Skin epidermis (tissue), 12 donors: ENCODE results near the gene OR2A1.
"Not testable (repeated sequence)": the region's sequence is repeated elsewhere in the genome, so short reads cannot be mapped to it uniquely, and the experiment has no call there.

Experiments used
- H3K27ac ChIP-seq, 21 experiments: fragments of 200-600 bp; sonication (generic) in 11 of 21; one replicate each; pipeline ENCODE4 v1.5.0; 2020; ENCODE audit warnings: mild to moderate bottlenecking in 3 of 21, inconsistent platforms in 2 of 21, moderate library complexity in 2 of 21
- H3K4me3 ChIP-seq, 7 experiments: fragments of 200-600 bp; sonication (generic) in 2 of 7; one replicate each; pipeline ENCODE4 v1.5.0; 2020; ENCODE audit warnings: inconsistent platforms in 2 of 7, mild to moderate bottlenecking in 2 of 7, moderate library complexity in 1 of 7

Gene OR2A1

DNA sequence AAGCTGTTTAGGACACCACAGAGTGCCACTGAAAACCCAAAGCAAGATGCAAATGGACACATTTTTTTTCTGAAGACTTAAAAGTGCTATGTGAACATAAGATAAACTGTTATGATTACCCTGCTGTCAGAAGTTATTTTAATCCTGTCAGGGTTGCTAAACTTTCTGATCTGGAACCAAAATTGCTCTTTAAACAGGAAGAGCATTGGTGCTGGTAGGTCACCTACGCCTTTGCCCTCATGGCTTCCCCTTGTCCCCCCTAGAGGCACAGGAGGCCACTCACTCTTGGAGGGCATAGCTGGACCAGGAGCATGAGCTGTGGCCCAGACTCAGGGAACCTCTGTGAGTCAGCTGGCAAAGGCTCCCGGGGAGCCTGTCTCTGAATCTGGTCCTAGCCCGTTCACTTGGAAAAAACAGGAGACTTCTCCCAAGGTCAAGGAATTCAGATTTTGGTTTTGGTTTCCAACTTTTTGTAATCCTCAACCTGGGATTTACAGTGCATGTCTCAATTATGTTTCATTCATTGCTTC, 9.5 kb downstream of the OR2A1 start:
- not testable (repeated sequence) for H3K27ac ChIP-seq, H3K4me3 ChIP-seq

DNA sequence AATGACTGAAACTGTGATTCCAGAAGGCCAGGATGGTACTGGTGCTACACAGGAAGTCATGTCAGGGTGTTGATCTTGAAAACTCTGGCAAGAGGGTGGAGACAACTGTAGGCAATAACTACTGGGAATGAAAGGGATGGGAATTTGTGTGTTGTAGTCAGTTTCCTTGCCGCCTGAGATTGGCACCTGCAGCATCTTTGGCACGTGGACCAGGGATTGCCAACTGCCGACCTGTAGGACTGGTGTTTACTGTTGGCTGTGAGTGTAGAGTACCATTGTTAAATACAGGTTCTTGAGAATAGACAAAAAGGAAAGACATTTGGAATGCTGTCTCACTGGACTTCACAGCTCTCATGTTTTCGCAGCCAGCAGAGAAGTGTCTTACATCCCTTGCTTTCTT, 11.1 kb downstream of the OR2A1 start:
- not testable (repeated sequence) for H3K27ac ChIP-seq, H3K4me3 ChIP-seq

DNA sequence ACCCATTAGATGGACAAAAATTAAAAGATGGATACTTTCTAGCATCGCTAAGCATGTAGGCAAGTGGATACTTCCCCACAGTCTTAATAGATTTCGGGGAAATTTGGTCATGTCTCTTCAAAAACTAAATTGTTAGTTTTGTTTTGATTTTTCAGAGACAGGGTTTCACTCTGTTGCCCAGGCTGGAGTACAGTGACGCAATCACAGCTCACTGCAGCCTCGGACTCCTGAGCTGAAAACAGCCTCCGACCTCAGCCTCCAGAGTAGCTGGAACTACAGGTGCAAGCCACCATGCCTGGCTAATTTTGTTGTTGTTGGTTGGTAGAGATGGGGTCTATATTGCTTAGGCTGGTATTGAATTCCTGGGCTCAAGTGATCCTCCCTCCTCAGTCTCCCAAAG, 13.6 kb downstream of the OR2A1 start:
- H3K4me3 ChIP-seq, H3K27ac ChIP-seq: not testable (repeated sequence)

DNA sequence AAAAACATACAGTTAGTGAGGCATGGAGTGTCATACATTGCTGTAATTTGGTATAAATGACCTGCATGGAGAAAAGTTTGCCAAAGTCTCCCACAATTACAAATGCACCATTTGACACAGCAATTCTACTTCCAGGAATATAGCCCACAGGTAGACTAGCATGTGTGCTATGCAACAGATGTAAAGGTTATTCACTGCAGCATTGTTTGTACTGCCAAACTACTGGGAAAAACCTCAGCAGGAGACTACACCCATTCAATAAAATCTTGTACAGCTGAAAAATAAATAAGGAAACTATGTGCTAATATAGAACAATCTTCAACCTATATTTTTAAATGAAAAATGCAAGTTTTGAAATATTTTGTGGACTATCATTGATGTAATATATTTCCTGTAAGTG, 17.8 kb downstream of the OR2A1 start:
- not testable (repeated sequence) for H3K4me3 ChIP-seq, H3K27ac ChIP-seq

DNA sequence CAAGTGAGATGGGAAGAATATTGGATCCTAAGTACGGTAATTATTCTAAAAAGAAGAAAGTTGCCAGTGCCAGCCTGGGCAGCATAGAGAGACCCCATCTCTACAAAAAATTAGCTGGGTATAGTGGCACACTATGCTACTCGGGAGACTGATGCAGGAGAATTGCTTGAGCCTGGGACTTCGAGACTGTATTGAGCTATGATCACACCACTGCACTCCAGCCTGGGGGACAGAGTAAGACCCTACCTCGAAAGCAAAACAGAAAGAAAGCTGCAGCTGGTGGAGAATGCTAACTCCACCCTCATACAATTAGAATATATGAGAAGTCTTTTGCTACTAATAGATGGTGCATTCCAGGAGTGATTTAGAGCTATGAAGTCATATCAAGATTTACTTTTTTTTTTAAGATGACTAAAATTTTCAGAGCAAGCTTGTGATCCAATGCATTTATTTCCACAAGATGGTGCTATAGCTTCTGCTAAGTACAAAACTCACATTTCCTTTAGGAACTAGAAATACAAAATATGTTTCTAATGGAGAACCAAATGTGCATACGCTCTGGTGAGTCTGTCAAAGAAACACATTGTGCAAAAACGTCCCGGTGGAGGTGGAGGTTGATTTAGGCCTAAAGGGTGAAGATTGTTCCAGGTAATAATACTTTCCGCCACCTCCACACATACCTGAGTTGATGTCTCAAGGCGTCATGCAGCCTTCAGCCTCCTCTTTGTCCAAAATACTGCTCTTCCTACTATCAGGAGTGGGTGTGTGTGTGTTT, 19.2 kb downstream of the OR2A1 start:
- H3K27ac ChIP-seq, H3K4me3 ChIP-seq: not testable (repeated sequence)

DNA sequence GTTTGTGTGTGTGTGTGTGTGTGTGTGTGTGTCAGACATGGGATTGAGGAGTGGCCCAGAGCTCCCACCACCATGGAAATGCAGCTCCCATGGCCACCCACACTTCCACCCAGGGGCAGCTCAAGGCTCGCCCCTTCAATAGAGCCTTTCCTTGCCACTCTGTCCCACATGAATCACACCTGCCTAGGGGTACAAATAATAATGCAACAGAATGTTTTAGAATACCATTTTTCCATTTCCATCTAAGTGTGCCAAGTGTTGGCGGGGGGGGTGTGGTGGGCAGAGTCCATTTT, 19.7 kb downstream of the OR2A1 start:
- not testable (repeated sequence) for H3K4me3 ChIP-seq, H3K27ac ChIP-seq

DNA sequence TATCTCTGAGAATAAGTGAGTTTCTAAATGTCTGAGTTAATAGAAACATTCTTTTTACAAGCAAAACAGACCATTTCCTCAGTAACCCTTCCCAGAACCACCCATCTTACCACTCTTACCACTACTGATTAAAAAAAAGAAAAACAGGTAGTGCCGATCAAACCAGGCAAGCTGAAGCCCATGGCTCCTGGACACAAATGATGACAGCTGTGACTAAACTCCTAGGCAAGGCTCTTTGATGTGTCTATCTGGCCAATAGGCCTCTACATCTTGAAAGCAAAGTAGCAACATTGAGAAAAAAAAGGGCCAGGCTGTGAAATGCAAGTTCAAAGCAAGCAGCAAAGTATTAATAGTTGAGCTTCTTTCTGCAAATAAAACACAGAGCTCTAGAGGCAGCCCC, 36.4 kb downstream of the OR2A1 start:
- not testable (repeated sequence) for H3K27ac ChIP-seq, H3K4me3 ChIP-seq

DNA sequence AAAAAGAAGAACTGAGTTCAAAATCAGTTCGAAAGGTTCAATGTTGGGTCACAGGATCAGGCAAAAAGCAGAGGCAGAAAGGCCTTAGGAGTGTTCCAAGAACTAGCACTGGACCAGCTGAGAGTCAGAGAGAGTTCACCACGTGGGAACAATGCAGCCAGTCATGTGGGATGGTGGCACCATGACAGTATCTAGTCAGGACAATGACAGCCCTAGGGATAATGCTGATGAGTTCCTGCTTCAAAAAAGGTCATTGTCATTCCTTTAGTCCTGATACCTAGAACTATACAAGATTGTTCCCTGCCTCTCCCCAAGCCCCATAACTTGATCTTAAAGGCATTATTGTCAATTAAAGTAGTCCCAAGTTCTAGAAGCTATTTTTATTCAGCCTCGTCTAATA, 39.4 kb downstream of the OR2A1 start:
- H3K27ac ChIP-seq, H3K4me3 ChIP-seq: not testable (repeated sequence)

DNA sequence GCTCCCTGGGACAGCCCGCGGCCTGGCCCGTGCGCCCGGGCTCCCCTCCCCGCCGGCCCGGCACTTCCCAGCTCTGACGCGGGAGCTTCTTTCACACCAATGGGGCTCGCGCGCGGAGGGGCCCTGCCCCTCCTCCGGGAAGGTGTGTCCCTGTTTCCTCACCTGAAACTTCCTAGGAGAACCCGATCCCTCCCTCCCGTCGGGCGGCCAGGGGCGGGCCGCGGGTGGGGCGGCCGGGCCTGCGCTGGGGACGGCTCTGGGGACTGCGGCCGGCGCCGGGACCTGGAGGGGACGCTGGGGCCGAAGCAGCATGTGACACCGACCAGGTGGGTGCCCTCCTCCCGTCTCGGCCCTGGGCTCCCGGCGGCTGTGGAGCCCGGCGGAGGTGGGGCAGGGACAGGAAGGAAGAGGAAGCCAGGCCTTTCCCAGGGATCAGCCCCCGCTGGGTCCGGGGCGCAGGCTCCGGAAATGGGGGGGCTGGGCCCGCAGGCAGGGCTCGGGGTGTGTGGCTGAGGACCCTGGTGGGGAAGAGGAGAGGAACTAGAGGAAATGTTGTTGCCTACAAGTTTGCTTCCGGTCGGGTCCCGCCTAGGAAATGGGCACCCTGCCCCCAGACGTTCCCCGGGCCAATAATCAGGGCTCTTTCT, 43.1 kb downstream of the OR2A1 start, which contains the start of gene ARHGEF5:
ARHGEF5 (plus strand) TSS at position 227 of the 647 bp plus-strand sequence. CDS start 7,268 bp downstream, outside the sequence.
- peak within 1 kb of the TSS in 1 of 7 experiments; percentile 27 for H3K4me3 ChIP-seq
- H3K27ac ChIP-seq = not testable (repeated sequence)

DNA sequence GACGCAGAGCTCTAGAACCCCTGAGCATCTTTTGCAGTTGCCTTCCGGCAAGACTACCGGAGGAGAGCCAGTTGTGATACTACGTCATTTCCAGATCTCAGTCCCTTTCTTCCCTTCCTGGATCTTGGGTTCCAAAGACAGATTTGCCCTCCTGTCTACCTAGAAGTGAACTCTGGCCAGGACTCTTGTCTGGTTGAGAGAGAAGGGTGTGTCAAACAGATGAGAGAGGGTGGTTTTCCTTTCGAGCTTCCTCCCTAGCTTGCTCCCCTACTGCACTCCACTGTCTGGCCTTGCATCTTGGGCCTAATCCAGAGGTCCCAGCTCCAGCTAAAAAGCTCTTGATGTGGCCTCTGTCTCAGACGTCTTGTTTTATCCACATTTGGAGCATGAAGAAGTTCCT, 44.0 kb downstream of the OR2A1 start:
- H3K27ac ChIP-seq, H3K4me3 ChIP-seq: not testable (repeated sequence)

DNA sequence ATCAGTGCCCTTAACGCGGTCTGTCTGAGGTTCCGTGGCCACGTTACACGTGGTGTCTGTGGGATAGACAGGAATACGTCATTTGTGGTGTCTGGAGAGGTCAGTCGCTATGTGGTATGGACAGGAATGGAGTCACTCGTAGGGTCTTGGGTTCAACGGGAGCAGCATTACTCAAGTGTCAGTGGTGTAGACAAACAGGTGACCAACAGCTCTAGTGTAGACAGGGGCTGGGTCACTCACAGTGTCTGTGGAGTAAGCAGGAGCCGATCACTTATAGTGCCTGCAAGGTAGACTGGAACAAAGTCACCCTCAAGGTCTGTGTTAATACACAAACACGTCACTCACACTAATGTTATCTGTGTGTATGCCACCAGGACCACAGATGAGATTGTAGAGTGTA, 44.6 kb downstream of the OR2A1 start:
- H3K4me3 ChIP-seq, H3K27ac ChIP-seq: not testable (repeated sequence)

DNA sequence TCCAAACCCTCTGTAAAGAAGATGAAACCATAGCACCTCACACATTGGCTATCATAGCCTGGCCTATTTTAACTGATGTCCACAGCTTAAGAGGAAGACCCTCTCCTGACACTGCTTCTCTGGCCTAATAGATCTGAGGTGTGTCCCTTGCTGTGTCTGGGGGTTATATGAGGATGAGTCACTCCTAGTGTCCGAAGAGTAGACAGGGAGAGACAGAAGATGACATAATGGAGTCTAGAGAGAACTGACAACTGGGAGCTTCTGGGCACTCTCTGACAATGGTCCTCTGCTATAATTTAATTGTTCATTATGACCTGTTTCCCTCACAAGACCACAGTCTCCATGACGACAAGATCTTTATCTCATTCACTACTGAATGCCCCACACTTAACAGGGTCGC, 49.8 kb downstream of the OR2A1 start:
- not testable (repeated sequence) for H3K4me3 ChIP-seq, H3K27ac ChIP-seq

DNA sequence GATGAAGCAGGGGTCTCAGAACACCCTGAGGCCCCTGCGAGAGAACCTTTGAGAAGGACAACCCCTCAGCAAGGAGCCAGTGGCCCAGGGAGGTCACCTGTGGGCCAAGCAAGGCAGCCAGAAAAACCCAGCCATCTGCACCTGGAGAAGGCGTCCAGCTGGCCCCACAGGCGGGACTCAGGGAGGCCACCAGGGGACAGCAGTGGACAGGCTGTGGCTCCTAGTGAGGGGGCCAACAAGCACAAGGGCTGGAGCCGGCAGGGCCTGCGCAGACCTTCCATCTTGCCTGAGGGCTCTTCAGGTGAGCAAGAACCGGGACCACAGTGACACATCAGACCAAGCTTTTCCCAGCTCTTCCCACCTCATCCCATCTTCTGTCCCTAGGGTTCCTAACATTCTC, 53.3 kb downstream of the OR2A1 start:
- H3K27ac ChIP-seq, H3K4me3 ChIP-seq: not testable (repeated sequence)

DNA sequence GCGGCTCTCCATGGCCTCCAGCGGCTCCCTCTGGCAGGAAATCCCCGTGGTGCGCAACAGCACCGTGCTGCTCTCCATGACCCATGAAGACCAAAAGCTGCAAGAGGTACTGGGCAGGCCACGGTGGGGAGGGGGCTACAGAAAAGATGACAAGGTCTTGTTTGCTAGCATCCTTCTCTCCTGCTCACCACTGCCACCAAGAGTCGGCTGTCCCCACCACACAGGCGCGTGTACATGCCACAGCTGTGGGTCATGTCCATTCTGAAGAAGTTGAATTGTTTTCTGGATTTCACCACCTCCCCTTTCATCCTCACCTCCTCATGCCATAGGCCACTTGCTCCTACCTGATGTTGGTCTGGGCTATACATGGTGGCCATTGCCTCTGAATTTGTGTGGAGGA, 55.0 kb downstream of the OR2A1 start:
- not testable (repeated sequence) for H3K27ac ChIP-seq, H3K4me3 ChIP-seq

DNA sequence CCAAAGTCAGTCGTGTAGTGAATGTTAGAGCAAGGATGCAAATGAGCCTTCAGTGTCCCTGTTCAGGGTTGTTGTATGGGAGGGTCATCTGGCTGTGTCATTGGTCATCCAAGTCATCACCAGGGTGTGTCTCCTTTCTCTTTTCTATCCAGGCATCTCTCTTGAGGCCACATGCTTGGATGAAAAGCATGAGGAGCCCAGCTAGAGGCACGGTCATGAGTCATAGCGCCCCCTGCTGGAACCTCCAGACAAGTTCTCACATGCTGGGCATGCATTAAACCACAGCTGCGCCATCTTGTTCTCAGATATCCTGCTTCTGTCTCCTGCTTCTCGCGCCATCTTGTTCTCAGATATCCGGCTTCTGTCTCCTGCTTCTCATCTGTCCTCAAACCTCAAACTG, 57.0 kb downstream of the OR2A1 start:
- not testable (repeated sequence) for H3K4me3 ChIP-seq, H3K27ac ChIP-seq
